GM19372 (cell line): ENCODE measurements around the gene MTFMT.
"Not testable (repeated sequence)": the region's sequence is repeated elsewhere in the genome, so short reads cannot be mapped to it uniquely, and the experiment has no call there.

Source experiments
- ATAC-seq: cut with Tn5 transposase; IDR thresholded peaks from one replicate; pipeline ENCODE4 v1.9.1; 2021; ENCODE audit warnings: mild to moderate bottlenecking, low read depth, moderate library complexity; ENCODE audit not compliant: unreplicated experiment

The MTFMT gene

DNA sequence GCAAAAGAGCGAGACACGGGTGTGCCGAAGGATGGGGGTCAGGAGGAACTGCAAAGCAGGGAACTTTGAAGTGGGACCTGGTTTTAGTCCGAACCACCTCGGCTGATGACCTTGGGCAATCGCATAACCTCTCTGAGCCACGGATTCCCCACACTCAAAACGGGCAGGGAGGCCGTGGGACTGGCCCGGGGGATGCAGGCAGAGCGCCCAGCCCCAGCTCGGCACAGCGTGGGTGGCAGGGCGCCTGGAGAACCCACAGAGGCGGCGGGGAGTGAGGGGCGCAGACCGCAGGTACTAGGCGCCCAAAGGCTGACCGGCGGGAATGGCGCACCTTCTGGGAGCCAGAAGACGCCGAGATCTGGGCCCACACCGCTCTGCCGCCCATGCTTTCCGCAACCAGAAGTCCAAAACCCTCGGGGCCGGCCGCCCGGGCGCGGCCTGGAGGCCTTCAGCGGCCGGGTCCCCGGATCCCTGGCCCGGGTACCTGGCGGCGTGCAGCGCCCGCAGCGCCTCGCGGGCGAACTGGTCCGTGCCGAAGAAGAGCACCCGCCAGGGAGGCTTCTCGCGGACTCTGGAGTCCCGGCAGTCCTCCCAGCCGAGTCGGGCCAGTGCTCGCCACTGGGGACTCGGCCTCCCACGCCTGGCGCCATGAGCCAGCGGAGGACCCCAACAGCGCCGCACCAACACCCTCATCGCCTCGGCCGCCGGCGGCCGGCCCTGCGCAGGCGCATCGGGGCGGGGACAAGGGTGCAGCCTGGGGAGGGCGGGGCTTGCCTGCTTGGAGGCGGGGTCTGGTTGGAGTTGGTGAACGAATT is at the start of gene MTFMT:
Gene MTFMT (minus strand): TSS at position 719 of the 815 bp plus-strand sequence. CDS start 26 bp downstream, at position 693.
- ATAC-seq = peak; percentile 70

DNA sequence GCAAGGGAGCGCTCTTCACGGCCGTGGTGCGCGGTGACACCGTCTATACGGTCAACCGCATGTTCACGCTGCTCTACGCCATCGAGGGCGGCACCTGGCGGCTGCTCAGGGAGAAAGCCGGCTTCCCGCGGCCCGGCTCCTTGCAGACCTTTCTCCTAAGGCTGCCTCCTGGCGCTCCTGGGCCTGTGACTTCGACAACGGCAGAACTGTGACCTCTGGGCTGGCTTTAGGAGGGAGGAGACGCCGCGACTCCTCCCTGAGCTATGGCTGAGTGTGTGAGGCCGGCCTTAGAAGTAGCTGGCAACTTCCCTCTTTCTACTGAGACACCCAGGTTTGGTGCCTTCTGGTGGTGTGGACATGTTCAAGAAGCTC is 48.5 kb upstream of the MTFMT start:
- no peak for ATAC-seq

DNA sequence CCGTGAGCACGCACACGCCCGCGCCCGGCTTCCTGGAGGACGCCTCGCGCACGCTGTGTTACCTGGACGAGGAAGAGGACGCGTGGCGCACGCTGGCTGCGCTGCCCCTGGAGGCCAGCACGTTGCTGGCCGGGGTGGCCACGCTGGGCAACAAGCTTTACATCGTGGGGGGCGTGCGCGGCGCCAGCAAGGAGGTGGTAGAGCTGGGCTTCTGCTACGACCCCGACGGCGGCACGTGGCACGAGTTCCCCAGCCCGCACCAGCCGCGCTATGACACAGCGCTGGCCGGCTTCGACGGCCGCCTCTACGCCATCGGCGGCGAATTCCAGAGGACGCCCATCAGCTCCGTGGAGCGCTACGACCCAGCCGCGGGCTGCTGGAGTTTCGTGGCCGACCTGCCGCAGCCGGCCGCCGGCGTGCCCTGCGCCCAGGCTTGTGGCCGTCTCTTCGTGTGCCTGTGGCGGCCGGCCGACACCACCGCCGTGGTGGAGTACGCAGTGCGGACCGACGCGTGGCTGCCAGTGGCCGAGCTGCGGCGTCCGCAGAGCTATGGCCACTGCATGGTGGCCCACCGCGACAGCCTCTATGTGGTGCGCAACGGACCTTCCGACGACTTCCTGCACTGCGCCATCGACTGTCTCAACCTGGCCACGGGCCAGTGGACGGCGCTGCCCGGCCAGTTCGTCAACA is 48.0 kb upstream of the MTFMT start:
- no peak for ATAC-seq

DNA sequence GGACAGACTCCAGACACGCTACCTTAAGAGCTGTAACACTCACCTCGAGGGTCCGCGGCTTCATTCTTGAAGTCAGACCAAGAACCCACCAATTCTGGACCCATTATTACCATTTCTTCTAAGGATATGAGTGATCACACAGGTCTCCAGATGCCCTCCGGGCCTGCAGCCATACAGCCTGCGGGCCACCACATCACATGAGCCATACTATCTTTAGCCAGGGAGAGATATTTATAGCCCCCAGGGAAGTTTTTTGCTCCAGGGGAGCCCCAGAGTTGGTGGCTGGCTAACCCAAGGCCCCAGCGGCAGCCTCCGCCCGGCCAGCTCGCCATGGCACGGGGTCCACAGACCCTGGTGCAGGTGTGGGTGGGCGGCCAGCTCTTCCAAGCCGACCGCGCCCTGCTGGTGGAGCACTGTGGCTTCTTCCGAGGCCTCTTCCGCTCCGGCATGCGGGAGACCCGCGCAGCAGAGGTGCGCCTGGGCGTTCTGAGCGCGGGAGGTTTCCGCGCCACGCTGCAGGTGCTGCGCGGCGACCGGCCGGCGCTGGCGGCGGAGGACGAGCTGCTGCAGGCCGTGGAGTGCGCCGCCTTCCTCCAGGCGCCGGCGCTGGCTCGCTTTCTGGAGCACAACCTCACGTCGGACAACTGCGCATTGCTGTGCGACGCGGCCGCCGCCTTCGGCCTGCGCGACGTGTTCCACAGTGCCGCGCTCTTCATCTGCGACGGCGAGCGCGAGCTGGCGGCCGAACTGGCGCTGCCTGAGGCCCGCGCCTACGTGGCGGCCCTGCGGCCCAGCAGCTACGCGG is 47.2 kb upstream of the MTFMT start, which contains the start of gene KBTBD13:
Gene KBTBD13 (plus strand): TSS at position 261 of the 805 bp plus-strand sequence. CDS start 70 bp downstream, at position 331.
- no peak for ATAC-seq

DNA sequence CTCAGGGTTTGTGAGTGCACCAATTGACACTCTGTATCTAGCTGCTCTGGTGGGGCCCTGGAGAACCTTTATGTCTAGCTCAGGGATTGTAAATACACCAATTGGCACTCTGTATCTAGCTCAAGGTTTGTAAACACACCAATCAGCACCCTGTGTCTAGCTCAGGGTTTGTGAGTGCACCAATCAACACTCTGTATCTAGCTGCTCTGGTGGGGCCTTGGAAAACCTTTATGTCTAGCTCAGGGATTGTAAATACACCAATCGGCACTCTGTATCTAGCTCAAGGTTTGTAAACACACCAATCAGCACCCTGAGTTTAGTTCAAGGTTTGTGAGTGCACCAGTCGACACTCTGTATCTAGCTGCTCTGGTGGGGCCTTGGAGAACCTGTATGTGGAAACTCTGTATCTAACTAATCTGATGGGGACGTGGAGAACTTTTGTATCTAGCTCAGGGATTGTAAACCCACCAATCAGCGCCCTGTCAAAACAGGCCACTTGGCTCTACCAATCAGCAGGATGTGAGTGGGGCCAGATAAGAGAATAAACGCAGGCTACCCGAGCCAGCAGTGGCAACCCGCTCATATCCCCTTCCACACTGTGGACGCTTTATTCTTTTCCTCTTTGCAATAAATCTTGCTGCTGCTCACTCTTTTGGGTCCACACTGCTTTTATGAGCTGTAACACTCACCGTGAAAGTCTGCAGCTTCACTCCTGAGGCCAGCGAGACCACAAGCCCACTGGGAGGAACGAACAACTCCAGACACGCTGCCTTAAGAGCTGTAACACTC is 46.4 kb upstream of the MTFMT start:
- ATAC-seq = not testable (repeated sequence)

DNA sequence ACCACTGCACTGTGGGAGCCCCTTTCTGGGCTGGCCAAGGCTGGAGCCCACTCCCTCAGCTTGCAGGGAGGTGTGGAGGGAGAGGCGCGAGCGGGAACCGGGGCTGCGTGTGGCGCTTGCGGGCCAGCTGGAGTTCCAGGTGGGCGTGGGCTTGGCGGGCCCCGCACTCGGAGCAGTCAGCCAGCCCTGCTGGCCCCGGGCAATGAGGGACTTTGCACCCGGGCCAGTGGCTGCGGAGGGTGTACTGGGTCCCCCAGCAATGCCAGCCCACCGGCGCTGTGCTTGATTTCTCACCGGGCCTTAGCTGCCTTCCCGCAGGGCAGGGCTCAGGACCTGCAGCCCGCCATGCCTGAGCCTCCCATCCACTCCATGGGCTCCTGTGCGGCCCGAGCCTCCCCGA is 45.5 kb upstream of the MTFMT start:
- not testable (repeated sequence) for ATAC-seq

DNA sequence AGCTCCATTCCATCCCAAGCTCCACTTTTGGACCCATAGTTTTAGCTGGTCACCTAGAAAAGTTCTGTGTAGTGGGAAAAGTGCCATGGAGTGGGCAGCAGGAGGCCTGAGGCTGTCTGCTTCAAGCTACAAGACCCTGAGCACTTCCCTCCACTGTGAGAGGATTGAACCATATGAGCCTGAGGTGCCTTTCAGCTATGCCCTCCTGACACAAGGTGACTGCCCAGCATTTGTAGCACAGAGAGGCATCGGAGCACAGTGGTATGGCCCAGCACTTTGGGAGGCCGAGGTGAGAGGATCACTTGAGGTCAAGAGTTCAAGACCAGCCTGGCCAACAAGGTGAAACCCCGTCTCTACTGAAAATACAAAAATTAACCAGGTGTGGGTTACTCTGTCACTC is 43.2 kb upstream of the MTFMT start:
- no peak for ATAC-seq

DNA sequence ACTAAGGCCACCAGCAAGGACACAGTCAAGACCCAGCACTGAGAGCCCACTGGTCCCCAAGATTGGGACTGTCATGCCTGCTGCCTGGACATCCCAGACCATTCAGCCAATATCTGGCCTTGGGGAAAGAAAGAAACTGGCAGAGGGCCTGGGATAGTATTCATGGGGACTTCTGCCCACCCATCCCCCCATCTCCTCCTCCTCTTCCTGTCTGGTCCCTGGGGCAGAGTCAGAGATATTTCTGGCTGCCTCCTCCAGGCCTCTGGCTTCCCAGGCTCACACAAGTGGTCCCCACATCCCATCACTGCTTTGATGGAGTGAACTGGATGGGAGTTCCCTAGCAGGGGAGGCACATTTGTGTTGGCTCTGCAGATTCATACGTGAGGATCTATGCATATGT is 42.6 kb upstream of the MTFMT start:
- no peak for ATAC-seq

DNA sequence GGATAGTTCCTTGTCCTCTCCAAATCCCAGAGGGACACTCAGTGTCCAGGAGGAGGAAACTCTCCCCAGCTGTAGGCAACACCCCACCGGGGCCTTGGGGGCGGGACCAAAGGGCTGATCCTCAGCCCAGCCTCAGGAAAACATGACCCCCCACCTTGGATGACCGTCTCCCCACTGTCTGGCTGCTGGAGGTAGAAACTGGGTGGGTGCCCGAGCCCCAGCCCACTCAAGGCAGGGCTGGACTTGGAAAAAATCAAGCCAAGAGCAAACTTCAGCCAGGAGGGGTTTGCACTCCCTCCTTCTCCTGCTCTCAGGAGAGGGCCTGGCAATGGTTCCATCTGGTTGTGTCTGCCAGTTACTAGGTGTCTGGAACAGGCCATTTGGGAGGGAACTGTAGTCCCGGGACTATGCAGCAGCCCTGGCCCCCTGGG is 42.0 kb upstream of the MTFMT start:
- no peak for ATAC-seq

DNA sequence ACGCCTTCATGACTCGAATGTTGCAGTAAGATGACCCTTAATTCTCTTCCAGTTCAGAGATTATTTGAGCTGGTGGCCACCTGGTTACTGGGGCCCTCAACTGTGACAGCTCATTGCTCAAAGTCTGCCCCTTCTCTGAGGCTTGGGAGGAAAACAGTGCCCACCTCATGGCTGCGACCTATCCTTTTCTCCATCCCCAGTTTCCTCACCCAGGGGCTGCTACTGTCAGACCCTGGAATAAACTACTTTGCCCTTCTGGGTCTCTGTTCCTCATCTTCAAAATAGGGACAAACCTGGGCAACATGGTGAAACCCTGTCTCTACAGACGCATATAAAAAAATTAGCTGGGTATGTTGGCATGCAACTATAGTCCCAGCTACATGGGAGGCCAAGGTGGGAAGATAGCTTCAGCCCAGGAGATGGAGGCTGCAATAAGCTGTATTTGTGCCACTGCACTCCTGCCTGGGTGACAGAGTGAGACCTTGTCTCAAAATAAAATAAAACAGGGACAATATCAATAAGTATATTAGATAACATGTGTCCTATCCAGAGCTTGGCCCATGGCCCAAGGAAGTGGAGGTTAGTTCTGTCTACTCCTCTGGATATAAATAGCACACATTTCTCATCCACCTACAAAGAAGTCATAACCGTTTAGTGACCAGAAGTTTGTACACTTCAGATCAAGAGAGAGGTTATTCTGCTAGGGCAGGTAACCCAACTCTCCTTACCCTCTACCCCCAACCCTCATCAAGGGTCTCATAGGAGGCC is 40.5 kb upstream of the MTFMT start:
- no peak for ATAC-seq

DNA sequence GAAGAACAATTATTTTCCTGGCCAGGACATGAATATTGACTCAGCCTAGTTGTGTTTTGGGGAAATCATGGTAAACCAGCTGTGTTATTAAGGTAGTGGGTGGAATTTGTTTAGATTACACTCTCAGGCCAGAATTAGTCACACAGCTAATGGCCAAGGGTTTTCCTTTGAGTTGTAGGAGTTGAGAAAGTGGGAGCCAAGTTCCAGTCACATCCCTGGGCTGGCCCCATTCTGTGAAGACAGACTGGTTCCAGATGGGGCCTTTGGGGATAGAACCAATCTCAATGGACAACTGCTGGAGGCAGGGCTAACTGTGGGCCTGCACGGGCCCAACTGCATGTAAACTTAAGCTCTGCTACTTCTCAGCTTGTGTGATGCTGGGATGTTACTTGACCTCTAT is 39.7 kb upstream of the MTFMT start:
- ATAC-seq = no peak

DNA sequence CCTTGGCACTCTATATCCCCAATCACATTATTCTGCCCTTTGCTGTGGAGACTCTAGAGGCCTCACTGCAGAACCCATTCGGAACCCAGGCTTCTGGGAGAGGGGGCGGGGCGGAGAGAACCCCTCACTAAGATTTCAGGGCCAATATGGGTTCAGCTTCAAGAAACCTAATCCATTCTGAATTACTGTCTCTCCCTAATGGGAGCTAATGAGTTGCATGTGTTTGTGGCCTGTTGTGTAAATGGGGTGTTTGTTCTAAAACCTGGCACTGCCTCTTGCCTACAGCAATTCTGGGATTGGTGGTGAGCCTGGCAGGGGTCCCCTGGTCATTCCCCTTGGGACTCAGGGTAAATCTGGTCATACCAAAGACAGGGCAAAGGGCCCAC is 39.0 kb upstream of the MTFMT start:
- no peak for ATAC-seq

DNA sequence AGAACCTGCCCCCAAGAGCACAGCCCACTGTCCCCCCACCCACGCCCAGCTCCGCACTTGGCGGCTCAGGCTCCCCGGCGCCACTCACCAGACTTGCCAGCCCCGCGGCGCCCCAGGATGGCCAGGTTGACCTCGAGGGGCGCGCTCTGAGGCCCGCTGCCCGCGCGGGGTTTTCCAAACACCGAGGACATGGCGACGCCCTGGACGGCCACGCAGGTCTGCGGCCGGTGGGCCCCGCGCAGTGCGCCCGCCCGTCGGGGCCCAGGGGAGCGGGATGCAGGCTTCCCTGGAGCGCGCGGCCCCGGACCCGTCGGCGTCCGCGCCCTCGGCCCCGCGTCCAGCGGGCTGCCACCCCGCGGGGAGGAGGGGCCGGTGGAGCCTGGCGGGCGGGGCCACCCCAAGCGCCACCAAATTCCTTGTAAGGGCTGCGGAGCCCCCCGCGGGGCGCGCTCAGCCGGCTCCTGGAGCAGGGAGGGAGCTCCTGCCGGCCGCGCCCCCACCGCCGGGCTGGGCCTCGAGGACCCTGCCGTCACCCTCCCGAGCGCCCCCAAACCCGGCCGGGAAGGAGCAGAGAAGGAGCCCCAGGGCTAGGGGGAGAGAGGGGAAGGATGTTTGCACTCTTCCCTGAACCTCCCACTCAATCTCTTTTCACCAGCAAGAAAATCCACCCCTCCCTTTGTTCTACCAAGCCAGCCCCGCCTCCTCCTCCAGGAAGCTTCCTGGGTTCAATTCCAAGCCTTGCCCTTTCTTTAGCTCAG is 38.4 kb upstream of the MTFMT start, which contains the start of gene RASL12:
Gene RASL12 (minus strand): TSS at position 347 of the 758 bp plus-strand sequence. CDS start 156 bp downstream, at position 191.
- no peak for ATAC-seq

DNA sequence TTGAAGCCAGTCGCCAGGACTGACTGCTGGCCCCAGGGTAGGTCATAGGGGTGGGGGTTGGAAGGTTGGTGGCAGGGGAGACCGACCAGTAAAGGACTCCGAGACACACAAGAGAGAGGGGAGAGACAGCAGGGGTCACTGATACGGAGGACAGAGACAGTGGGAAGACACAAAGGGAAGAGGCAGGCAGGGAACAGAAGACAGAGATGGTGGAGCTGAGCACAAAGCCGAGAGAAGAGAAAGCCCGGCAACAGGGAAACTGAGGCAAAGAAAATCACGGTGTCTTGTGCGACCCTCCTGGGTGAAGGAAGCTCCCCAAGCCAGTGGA is 37.8 kb upstream of the MTFMT start:
- no peak for ATAC-seq

DNA sequence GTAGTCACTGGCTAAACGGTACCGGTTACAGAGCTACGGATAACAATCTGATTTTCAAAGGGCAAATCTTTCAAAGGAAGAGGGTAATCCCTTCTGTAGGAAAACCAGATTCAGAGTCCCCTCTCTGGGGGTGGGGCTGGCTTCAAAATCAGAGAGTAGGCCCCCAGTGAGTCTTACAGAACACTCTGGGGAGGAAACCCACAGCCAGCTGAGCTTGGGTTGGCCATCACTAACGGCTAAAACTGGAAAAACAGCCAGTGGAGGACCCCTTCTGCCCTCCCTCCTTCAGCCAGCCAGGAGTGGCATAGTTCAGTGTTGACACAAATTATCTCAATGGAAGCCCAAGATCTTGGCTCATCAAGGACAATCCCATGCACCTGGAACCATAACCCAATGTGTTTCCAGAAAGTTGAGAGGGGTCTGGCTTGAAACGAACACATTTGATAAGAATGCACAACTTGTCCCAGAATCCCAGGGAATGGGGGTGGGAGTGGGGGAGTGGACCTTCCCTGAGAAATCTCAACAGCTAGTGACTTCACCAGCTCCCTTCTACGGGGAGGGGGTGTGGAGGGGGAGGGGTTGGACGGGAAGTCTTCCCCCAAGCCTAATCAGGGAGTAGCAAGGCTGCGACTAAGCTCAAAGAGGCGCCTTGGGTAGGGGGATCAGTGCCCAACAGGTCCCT is 37.3 kb upstream of the MTFMT start:
- ATAC-seq = no peak

DNA sequence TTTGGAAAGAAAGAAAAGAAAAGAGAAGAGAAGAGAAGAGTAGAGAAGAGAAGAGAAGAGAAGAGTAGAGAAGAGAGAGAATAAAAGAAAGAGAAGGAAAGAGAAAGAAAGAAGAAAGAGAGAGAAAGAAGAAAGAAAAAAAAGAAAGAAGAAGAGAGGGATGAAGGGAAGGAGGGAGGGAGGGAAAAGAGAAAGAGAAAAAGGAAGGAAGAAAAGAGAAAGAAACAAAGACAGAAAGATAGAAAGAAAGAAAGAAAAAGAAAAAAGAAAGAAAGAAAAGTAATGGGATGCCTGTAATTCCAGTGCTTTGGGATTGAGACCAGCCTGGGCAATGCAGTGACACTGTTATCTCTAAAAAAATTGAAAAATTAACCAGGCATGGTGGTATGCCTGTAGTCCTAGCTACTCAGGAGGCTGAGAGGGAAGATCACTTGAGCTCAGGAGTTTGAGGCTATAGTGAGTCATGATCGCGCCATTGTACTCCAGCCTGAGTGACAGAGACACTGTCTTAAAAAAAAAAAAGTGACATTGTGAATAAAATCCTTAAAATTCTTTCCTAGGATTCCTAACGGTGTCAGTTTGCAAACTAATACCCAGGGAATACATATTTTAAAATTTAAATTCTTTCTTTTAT is 36.7 kb upstream of the MTFMT start:
- ATAC-seq = no peak

DNA sequence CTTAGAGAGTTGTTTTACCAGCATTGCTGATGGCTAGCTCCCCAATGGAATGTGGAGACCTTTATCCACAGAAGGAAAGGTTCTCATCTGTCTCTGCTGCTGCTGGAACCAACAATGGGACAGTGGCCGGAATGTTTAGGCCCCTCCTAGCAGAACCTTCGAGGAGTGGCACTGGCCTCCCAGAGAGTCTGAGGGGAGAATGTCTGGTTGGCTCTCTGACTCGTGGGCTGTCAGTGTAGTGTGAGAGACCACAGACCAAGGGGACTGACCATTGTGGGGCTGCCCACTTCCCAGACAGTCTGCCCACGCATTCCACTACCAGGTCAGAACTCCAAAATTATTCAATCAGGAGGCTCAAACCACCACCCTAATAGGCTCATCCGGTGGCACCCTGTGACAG is 33.3 kb upstream of the MTFMT start:
- ATAC-seq = no peak

DNA sequence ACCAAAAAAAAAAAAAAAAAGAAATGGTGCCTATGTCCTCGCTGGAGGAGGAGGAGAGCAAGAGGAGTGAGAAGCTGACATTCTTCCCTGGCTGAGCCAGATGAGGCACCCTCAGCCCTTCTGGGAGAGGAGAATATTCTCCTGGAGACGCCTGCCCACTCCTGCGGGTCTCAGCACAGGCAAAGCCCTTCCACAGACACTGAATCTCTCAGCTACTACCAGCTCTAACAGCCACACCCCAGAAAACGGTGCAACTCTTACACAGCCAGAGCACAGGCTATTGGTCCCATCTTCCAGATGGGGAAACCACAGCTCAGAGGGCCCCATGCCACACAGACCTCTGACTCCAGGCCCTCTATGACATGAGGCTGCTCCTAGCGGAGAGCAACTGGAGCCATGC is 32.6 kb upstream of the MTFMT start:
- ATAC-seq = no peak
